DND-41 (cell line): ENCODE results near the gene CACNA1I.

ENCODE experiments used
- CTCF ChIP-seq: IDR thresholded peaks from 2 replicates; pipeline ENCODE4 v1.5.1; 2012; ENCODE audit warnings: borderline replicate concordance, low read length, moderate library complexity, mild to moderate bottlenecking; ENCODE audit not compliant: poor library complexity, severe bottlenecking; ENCODE audit errors: extremely low read depth
- EZH2 ChIP-seq: IDR thresholded peaks from 3 replicates; pipeline ENCODE4 v1.6.1; 2012; ENCODE audit warnings: borderline replicate concordance, low read depth, mild to moderate bottlenecking, moderate library complexity, low read length, inconsistent platforms; ENCODE audit not compliant: severe bottlenecking

GRCh38 chr22:39678862-39679490 is 108.4 kb downstream of the CACNA1I start:
- TF ChIP-seq EZH2 (no peak), CTCF (no peak)
